ENCODE results near the gene SCMH1. TPM values are rescaled to one million over a fixed set of nuclear protein-coding genes. Genes with fewer than 3 reads are reported as not detected.

The SCMH1 gene
- total and polyA plus RNA-seq, 11 donors, result 36.0 to 56.2 (median 43.0) TPM

DNA sequence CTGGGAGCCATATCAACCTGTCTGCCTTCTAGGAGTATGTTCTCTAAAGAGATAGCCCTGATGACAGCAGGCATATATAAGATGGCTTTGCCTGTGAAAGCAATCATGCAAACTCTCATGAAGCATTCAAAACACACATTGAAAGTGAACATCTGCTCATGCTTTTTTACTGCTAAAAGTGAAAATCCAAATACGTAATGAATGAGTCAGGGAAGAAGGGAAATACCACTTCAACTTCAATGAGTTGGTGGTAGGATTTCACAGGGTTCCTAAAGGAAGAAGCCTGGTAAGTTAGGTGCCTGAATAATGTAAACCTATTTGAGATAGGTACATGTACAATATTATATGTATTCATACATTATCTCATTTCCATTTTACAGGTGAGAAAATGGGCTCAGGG, 170.1 kb downstream of the SCMH1 start:
- intact Hi-C loops (cut with DNase I), result no loop called here
- H3K27ac ChIP-seq, result no peak overlapping the region
- no peaks in the 10 kb centered on the region for H3K27me3 ChIP-seq
- no peaks in the 10 kb centered on the region for H3K9me3 ChIP-seq
- 95 to 98% (median 96%) methylated on average over 1 of the region's 1 CpG for WGBS, 4 donors
- no peak overlapping the region for H3K4me3 ChIP-seq
- no peaks in the 10 kb centered on the region for H3K4me1 ChIP-seq
- TF ChIP-seq POLR2A (IDR thresholded peaks at IDR 0.05), result no peak
- TF ChIP-seq, protein P1, sequence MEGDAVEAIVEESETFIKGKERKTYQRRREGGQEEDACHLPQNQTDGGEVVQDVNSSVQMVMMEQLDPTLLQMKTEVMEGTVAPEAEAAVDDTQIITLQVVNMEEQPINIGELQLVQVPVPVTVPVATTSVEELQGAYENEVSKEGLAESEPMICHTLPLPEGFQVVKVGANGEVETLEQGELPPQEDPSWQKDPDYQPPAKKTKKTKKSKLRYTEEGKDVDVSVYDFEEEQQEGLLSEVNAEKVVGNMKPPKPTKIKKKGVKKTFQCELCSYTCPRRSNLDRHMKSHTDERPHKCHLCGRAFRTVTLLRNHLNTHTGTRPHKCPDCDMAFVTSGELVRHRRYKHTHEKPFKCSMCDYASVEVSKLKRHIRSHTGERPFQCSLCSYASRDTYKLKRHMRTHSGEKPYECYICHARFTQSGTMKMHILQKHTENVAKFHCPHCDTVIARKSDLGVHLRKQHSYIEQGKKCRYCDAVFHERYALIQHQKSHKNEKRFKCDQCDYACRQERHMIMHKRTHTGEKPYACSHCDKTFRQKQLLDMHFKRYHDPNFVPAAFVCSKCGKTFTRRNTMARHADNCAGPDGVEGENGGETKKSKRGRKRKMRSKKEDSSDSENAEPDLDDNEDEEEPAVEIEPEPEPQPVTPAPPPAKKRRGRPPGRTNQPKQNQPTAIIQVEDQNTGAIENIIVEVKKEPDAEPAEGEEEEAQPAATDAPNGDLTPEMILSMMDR (IDR thresholded peaks at IDR 0.05), result no peak
- ATAC-seq (no peak), DNase-seq (no peak)
- peaks cover 0 to 64% (median 17%) of the 10 kb centered on the region in 9 donors for H3K36me3 ChIP-seq

DNA sequence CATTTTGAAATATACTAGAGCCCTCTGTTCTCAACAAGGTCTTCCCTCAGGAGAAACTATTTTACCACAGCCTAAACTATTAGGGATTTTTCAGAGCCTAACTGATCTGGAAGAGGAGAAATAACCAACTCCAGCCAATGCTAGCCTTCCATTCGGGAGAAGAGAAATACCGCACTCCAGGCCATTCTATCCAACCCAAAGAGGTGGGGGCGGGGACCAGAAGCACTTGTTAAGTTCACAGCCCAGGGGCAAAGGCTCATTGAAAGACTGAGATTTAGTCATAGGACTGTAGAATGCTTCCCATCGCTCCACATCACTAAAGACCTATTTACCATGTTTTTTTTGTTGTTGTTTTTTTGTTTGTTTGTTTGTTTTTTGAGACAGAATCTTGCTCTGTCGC, 185.2 kb downstream of the SCMH1 start:
- WGBS, 4 donors, result 95 to 96% (median 95%) methylated on average over 5 of the region's 5 CpGs
- Histone ChIP-seq H3K9me3 (peaks cover 0 to 9% (median 0%) of the 10 kb centered on the region in 12 donors), H3K4me3 (no peak overlapping the region), H3K36me3 (peaks cover 0 to 79% (median 15%) of the 10 kb centered on the region in 9 donors), H3K27ac (no peak overlapping the region), H3K27me3 (no peaks in the 10 kb centered on the region), H3K4me1 (no peaks in the 10 kb centered on the region)
- TF ChIP-seq, protein P1 (IDR thresholded peaks at IDR 0.05), result no peak
- TF ChIP-seq POLR2A (IDR thresholded peaks at IDR 0.05), result no peak
- intact Hi-C loops (cut with DNase I), result no loop called here
- ATAC-seq (no peak), DNase-seq (no peak)

DNA sequence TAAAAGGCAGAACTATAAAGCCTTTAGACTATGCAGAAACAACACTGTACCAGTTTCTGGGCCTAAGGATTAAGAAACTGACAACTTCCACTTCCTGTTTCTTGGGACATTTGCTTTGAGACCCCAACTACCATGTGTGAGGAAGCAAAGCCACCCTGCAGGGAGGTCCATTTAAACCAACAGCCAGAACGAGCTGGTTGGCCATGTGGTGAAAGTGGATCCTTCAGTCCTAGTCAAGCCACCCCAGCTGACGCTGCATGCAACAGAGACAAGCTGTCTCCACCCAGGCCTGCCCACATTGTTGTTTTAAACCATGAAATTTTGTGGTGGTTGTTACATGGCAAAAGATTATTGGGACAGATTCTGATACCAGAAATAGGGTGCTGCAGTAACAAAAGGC, 188.8 kb downstream of the SCMH1 start:
- no peak for DNase-seq
- Histone ChIP-seq H3K4me3 (no peak overlapping the region), H3K27me3 (no peaks in the 10 kb centered on the region), H3K4me1 (no peaks in the 10 kb centered on the region), H3K36me3 (peaks cover 0 to 74% (median 18%) of the 10 kb centered on the region in 9 donors), H3K27ac (no peak overlapping the region), H3K9me3 (no peaks in the 10 kb centered on the region)
- intact Hi-C loops (cut with DNase I), result no loop called here
- 69 to 86% (median 81%) methylated on average over 2 of the region's 2 CpGs for WGBS, 4 donors
- TF ChIP-seq POLR2A (IDR thresholded peaks at IDR 0.05), result no peak
- TF ChIP-seq, protein P1 (IDR thresholded peaks at IDR 0.05), result no peak
- no peak for ATAC-seq

DNA sequence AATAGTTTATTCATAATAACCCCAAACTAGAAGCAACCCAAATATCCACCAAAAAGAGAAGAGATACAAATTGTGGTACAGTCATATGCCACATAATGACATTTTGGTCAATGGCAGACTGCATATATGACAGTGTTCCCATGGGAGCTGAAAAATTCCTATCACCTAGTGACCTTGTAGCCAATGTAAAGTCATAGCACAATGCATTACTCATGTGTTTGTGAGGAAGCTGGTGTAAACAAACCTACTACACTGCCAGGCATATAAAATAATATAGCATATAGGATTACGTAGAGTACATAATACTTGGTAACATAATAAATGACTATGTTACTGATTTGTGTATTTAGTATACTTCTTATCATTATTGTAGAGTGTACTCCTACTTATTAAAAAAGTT, 191.1 kb downstream of the SCMH1 start:
- TF ChIP-seq, protein P1 (IDR thresholded peaks at IDR 0.05), result no peak
- no peak for TF ChIP-seq POLR2A (IDR thresholded peaks at IDR 0.05)
- Histone ChIP-seq H3K27me3 (no peaks in the 10 kb centered on the region), H3K27ac (no peak overlapping the region), H3K9me3 (no peaks in the 10 kb centered on the region), H3K4me3 (no peak overlapping the region), H3K36me3 (peaks cover 0 to 73% (median 25%) of the 10 kb centered on the region in 9 donors), H3K4me1 (peaks cover 0 to 11% (median 5%) of the 10 kb centered on the region in 12 donors)
- DNase-seq (no peak), ATAC-seq (no peak)
- 92 to 100% (median 95%) methylated on average over 1 of the region's 1 CpG for WGBS, 4 donors
- intact Hi-C loops (cut with DNase I), result no loop called here
